K562 (cell line): ENCODE results near the gene EPO. TPM values are rescaled to one million over a fixed set of nuclear protein-coding genes. Genes with fewer than 3 reads are reported as not detected.

Experiments
- ATAC-seq: fragments of 200-7000 bp; cut with Tn5 transposase; 3 replicates; pipeline ENCODE4 v1.9.1; 2020; ENCODE audit warnings: moderate library complexity
- Bru-seq: library from RNA; stranded (reverse); fragments of 400-500 nt; gene quantifications from one replicate; lab custom pipeline; 2021; lab: Mats Ljungman, UMichigan
- BruChase-seq, 2 experiments: library from RNA; stranded (reverse); fragments of 400-500 nt; gene quantifications; one replicate each; lab custom pipeline; 2021; lab: Mats Ljungman, UMichigan
- BruUV-seq: library from RNA; stranded (reverse); fragments of 400-500 nt; replicated peaks from 2 replicates; lab custom pipeline; 2021; lab: Mats Ljungman, UMichigan
- CTCF ChIA-PET: fragments of 300-600 bp; formaldehyde crosslinking; extraction: SDS; loops from one replicate; lab custom pipeline; 2021; ENCODE audit warnings: low intra/inter-chr PET ratio; lab: Yijun Ruan, JAX
- POLR2A ChIA-PET: fragments of 300-600, 350-650 bp; sonication (Branson Sonifier 250); formaldehyde crosslinking; extraction: SDS; loops from one replicate; lab custom pipeline; 2021; ENCODE audit warnings: antibody characterized with exemption, inconsistent platforms; lab: Yijun Ruan, JAX
- DNase-seq, 4 experiments: peaks; one replicate each; pipeline versions ENCODE4 v3.0.0 to v3.0.0-alpha.2; 2011 to 2018; ENCODE audit warnings: low spot score in 3 of 4, mixed read lengths in 3 of 4; ENCODE audit errors: extremely low read depth in 1 of 4
- FAIRE-seq: peaks from 2 replicates; lab custom pipeline; 2011; peaks lifted over from hg19 to GRCh38; lab: Jason Lieb, UNC
- H2AFZ ChIP-seq: 2 replicates; pipeline ENCODE4 v1.6.0; 2011; ENCODE audit warnings: low read depth, low read length, control low read depth, inconsistent platforms
- H3K27ac ChIP-seq: fragments of 200-600 bp; 3 replicates; pipeline ENCODE4 v1.8.0; 2011; ENCODE audit warnings: low read depth, mild to moderate bottlenecking, control low read depth, inconsistent platforms, low read length, moderate library complexity, mixed read lengths; ENCODE audit errors: extremely low read depth
- H3K27me3 ChIP-seq, 2 experiments: fragments of 300-600 bp in 1 of 2; 2 replicates in 1 of 2; 3 replicates in 1 of 2; pipeline versions ENCODE4 v1.6.0 to v1.8.0; 2011; ENCODE audit warnings: inconsistent platforms in 2 of 2, low read length in 2 of 2, mild to moderate bottlenecking in 1 of 2, mixed read lengths in 1 of 2, moderate library complexity in 1 of 2; ENCODE audit not compliant: control insufficient read depth in 2 of 2, insufficient read depth in 2 of 2
- H3K36me3 ChIP-seq: fragments of 300-600 bp; 3 replicates; pipeline ENCODE4 v1.8.0; 2011; ENCODE audit warnings: mild to moderate bottlenecking, low read length, inconsistent platforms; ENCODE audit not compliant: control insufficient read depth, insufficient read depth
- H3K4me1 ChIP-seq, 2 experiments: fragments of 200-600 bp in 1 of 2; replicated peaks in 1 of 2; 2 replicates in 1 of 2; 3 replicates in 1 of 2; pipeline versions ENCODE4 v1.5.1 to v1.8.0; 2011; ENCODE audit warnings: inconsistent platforms in 2 of 2, low read length in 2 of 2, mild to moderate bottlenecking in 1 of 2, mixed read lengths in 1 of 2, moderate library complexity in 1 of 2; ENCODE audit not compliant: control insufficient read depth in 2 of 2, insufficient read depth in 2 of 2
- H3K4me2 ChIP-seq: 2 replicates; pipeline ENCODE4 v1.6.1; 2011; ENCODE audit warnings: low read length, control low read depth, inconsistent platforms, mixed read lengths; ENCODE audit not compliant: insufficient read depth
- H3K4me3 ChIP-seq: fragments of 200-600 bp; sonication (generic), shearing (Covaris generic); 2 replicates; pipeline ENCODE4 v1.5.1; 2016; ENCODE audit warnings: control low read depth, inconsistent platforms
- H3K79me2 ChIP-seq: fragments of 200-600 bp; 3 replicates; pipeline ENCODE4 v1.8.0; 2011; ENCODE audit warnings: low read length, inconsistent platforms; ENCODE audit not compliant: control insufficient read depth, insufficient read depth
- H3K9ac ChIP-seq, 2 experiments: 2 replicates each; pipeline versions ENCODE4 v1.6.0 to v1.6.1; 2011; ENCODE audit warnings: low read depth in 2 of 2, low read length in 2 of 2, control low read depth in 1 of 2, inconsistent platforms in 1 of 2, mild to moderate bottlenecking in 1 of 2, mixed read lengths in 1 of 2; ENCODE audit not compliant: insufficient read depth in 1 of 2
- H3K9me1 ChIP-seq: one replicate; pipeline ENCODE4 v1.6.0; 2011; ENCODE audit warnings: inconsistent platforms, mild to moderate bottlenecking, low read length, moderate library complexity; ENCODE audit not compliant: control insufficient read depth, insufficient read depth
- H3K9me3 ChIP-seq: replicated peaks from 2 replicates; pipeline ENCODE4 v1.5.1; 2011; ENCODE audit warnings: low read depth, low read length, inconsistent platforms; ENCODE audit not compliant: control insufficient read depth, insufficient read depth
- H4K20me1 ChIP-seq: replicated peaks from 2 replicates; pipeline ENCODE4 v1.6.1; 2011; ENCODE audit warnings: low read length, inconsistent platforms, mixed read lengths; ENCODE audit not compliant: control insufficient read depth, insufficient read depth
- PCBP1 ChIP-seq: fragments of 200-400 bp; formaldehyde crosslinking; IDR thresholded peaks from 2 replicates; pipeline ENCODE4 v1.6.1; 2018; ENCODE audit warnings: mild to moderate bottlenecking, low read depth, low read length; ENCODE audit not compliant: poor library complexity, severe bottlenecking
- RBM22 ChIP-seq: fragments of 200-400 bp; formaldehyde crosslinking; IDR thresholded peaks from 2 replicates; pipeline ENCODE4 v1.6.1; 2018; ENCODE audit warnings: low read length, low read depth; ENCODE audit not compliant: poor library complexity, severe bottlenecking
- WGBS: fragments of 100-300 bp; shearing (Covaris generic); methylation state at CpG from one replicate; pipeline ENCODE4 v1.1.6; 2016; ENCODE audit warnings: low coverage, mixed read lengths; ENCODE audit not compliant: insufficient coverage; ENCODE audit errors: missing lambda C conversion rate; 5-methylcytosine and 5-hydroxymethylcytosine counted together
- in situ Hi-C: fragments of 300-500 bp; cut with MboI; formaldehyde crosslinking; loops from 4 replicates; pipeline ENCODE4 v1.15.0; 2018; ENCODE audit warnings: inconsistent platforms, mixed read lengths
- intact Hi-C: fragments of 100-400 bp; cut with micrococcal nuclease; formaldehyde crosslinking; loops from 2 replicates; pipeline ENCODE4 v1.14.2; 2022
- long read RNA-seq, 3 experiments: library from polyadenylated mRNA in 2 of 3; library from RNA in 1 of 3; unstranded in 2 of 3; stranded (forward) in 1 of 3; transcript quantifications; one replicate each; pipeline ENCODE4 v2.0.0, GENCODE V29; 2019 to 2022
- polyA minus RNA-seq, 3 experiments: library from RNA; depleted of rRNA, polyadenylated mRNA; stranded (reverse); fragments of >200 nt; gene quantifications; 2 replicates each; pipeline ENCODE4 v1.2.3, GENCODE V29; 2011
- polyA plus RNA-seq, 8 experiments: library from polyadenylated mRNA; depleted of rRNA in 4 of 8; stranded (reverse) in 5 of 8; unstranded in 3 of 8; fragments of >200 nt; fragmentation: Nextera tagmentation in 2 of 8; fragmentation: Illumina TruSeq in 1 of 8; extraction: Ambion mirVana in 2 of 8; extraction: Trizol in 1 of 8; gene quantifications; 2 replicates each; pipeline versions ENCODE4 v1.2.1 to v1.2.3, GENCODE V29; 2011 to 2014; ENCODE audit warnings: inconsistent platforms in 1 of 8, missing spikeins in 1 of 8
- total RNA-seq, 7 experiments: library from RNA; depleted of rRNA in 6 of 7; stranded (reverse); fragments of >200 nt in 6 of 7; fragmentation: Illumina TruSeq in 2 of 7; extraction: Trizol in 2 of 7; gene quantifications; 2 replicates each; pipeline versions ENCODE4 v1.2.1 to v1.2.3, GENCODE V29; 2011 to 2021; ENCODE audit warnings: low replicate concordance in 1 of 7

EPO gene
- 0.60 TPM in 1 of 2 replicates, not detected in the other for total RNA-seq (2011; cell fraction: chromatin; rRNA removed; ENCODE audit: low replicate concordance)
- 0.26 and 0.33 TPM in 2 replicates for total RNA-seq (2011; cell fraction: nucleolus; rRNA removed)
- not detected in 2 replicates for total RNA-seq (2011; cell fraction: nucleoplasm; rRNA removed)
- 0.20 TPM in 1 of 2 replicates, not detected in the other for total RNA-seq (2014; rRNA removed)
- total RNA-seq (2014; rRNA removed; fragmentation: Illumina TruSeq; extraction: Trizol): not detected in 2 replicates
- not detected in 2 replicates for total RNA-seq (2015; rRNA removed; fragmentation: Illumina TruSeq; extraction: Trizol)
- not detected in 2 replicates for total RNA-seq (2021)
- polyA plus RNA-seq (2011; rRNA removed): 0.07 and 0.20 TPM in 2 replicates
- polyA plus RNA-seq (2011; cell fraction: cytosol; rRNA removed): 0.12 and 0.15 TPM in 2 replicates
- polyA plus RNA-seq (2011; cell fraction: nucleus; rRNA removed): 0.29 and 0.53 TPM in 2 replicates
- 0.10 TPM in 1 of 2 replicates, not detected in the other for polyA plus RNA-seq (2012)
- polyA plus RNA-seq (2014; fragmentation: Illumina TruSeq; extraction: Trizol): not detected in 2 replicates
- under 1 TPM in 1 of 2 experiments, not detected in 1; 0.06 TPM for polyA plus RNA-seq (2014; fragmentation: Nextera tagmentation; extraction: Ambion mirVana)
- polyA plus RNA-seq (2014; rRNA removed): 0.41 TPM in 1 of 2 replicates, not detected in the other
- polyA minus RNA-seq (2011; rRNA and poly(A)+ RNA removed): not detected in 2 replicates
- not detected in 2 replicates for polyA minus RNA-seq (2011; cell fraction: cytosol; rRNA and poly(A)+ RNA removed)
- not detected in 2 replicates for polyA minus RNA-seq (2011; cell fraction: nucleus; rRNA and poly(A)+ RNA removed)
- Bru-seq, nascent RNA: percentile 16 among the genes with signal in this experiment
- percentile 27 among the genes with signal in this experiment for BruChase-seq, experiment 1, labeled RNA remaining after a 2-hour chase
- percentile 6 among the genes with signal in this experiment for BruChase-seq, experiment 2, labeled RNA remaining after a 6-hour chase
- long read RNA-seq, experiment 1, partial matches to known transcripts: 1 of 1 reads
- long read RNA-seq, experiment 1, other reads (novel, unspliced or antisense): 0 of 1 reads
- long read RNA-seq, experiment 2: 0 reads
- long read RNA-seq, experiment 3: 0 reads

DNA sequence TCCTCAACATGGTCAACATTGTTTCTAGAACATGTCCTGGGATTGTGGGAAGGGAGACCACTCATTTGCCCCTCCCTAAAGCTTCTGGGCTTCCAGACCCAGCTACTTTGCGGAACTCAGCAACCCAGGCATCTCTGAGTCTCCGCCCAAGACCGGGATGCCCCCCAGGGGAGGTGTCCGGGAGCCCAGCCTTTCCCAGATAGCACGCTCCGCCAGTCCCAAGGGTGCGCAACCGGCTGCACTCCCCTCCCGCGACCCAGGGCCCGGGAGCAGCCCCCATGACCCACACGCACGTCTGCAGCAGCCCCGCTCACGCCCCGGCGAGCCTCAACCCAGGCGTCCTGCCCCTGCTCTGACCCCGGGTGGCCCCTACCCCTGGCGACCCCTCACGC, at the start of gene EPO:
Gene EPO, plus strand, starts transcription at position 190 of the 392 bp plus-strand sequence. CDS start 513 bp downstream, outside the sequence.
- Histone ChIP-seq H3K9me3 (peaks cover 4% of the 10 kb centered on the region; the same call in 1 of the 2 replicates), H3K9ac (peak within 1 kb of the TSS in 1 of 2 experiments; percentile 79; a peak in 2 of 4 replicates), H3K4me1 (peaks cover 6 to 26% of the 10 kb centered on the region in 2 experiments; a peak in 3 of 5 replicates), H3K27ac (no peak within 1 kb of the TSS), H3K27me3 (peaks cover 9 to 19% of the 10 kb centered on the region in 2 experiments), H3K4me2 (no peak within 1 kb of the TSS; the same call in 1 of the 2 replicates), H3K36me3 (no peaks in the 10 kb centered on the region), H4K20me1 (no peaks in the 10 kb centered on the region), H3K9me1 (no peaks in the 10 kb centered on the region), H2AFZ (no peak within 1 kb of the TSS), H3K4me3 (no peak within 1 kb of the TSS), H3K79me2 (no peaks in the 10 kb centered on the region)
- in situ Hi-C loops: no loop called here
- ATAC-seq (no peak), DNase-seq (peak in 2 of 4 experiments; percentile 39 to 41), FAIRE-seq (no peak)
- intact Hi-C loops: loop anchor here (10.0 kb wide), 1 partner anchor 315 kb away; no protein-coding TSS in a partner anchor
- no peak for TF ChIP-seq RBM22
- TF ChIP-seq PCBP1: peak; percentile 39
- ChIA-PET POLR2A (interaction anchor here (0.6 to 0.7 kb wide), 2 partner anchors 86 to 118 kb away, joined by 3 read pairs; partner anchors contain the start of gene PCOLCE), CTCF (no interaction called here)
- 16% methylated on average over 19 of the region's 21 CpGs for WGBS
- no TSS peak for BruUV-seq
